Stimulated activated naive CD8-positive, alpha-beta T cell treated with anti-CD3 and anti-CD28 coated beads, Interleukin-15, amount 100 ng/mL, for 72 hours (primary cell): ENCODE data around the gene LIPH.

ENCODE experiments used
- ATAC-seq: fragments of 150-1000 bp; cut with Tn5 transposase; 2 replicates; pipeline ENCODE4 v1.10.0; 2021; ENCODE audit warnings: mild to moderate bottlenecking, moderate library complexity
- DNase-seq, 2 donors: peaks; one replicate each; pipeline ENCODE4 v3.0.0; 2021 to 2022
- H3K27ac Mint-ChIP-seq, 2 donors: one replicate each; pipeline ENCODE4 v1.8.0; 2022; ENCODE audit warnings: mild to moderate bottlenecking in 2 of 2, mixed read lengths in 2 of 2, moderate library complexity in 2 of 2
- H3K27me3 Mint-ChIP-seq: one replicate; pipeline ENCODE4 v1.8.0; 2022; ENCODE audit warnings: mixed read lengths
- H3K4me1 Mint-ChIP-seq: one replicate; pipeline ENCODE4 v1.8.0; 2022; ENCODE audit warnings: mild to moderate bottlenecking, mixed read lengths
- H3K4me3 Mint-ChIP-seq, 2 donors: one replicate each; pipeline ENCODE4 v1.8.0; 2022; ENCODE audit warnings: mild to moderate bottlenecking in 2 of 2, mixed read lengths in 2 of 2, moderate library complexity in 1 of 2
- H3K9me3 Mint-ChIP-seq, 2 donors: one replicate each; pipeline ENCODE4 v1.8.0; 2022; ENCODE audit warnings: mixed read lengths in 2 of 2

The LIPH gene

GRCh38 chr3:185521349-185522138 lies 30.8 kb downstream of the LIPH start:
- no peaks in the 10 kb centered on the region for H3K4me1 Mint-ChIP-seq
- no peak overlapping the region for H3K27ac Mint-ChIP-seq
- H3K9me3 Mint-ChIP-seq: no peaks in the 10 kb centered on the region
- no peak for DNase-seq
- H3K4me3 Mint-ChIP-seq: no peak overlapping the region
- ATAC-seq: no peak
- peaks cover 32% of the 10 kb centered on the region for H3K27me3 Mint-ChIP-seq

GRCh38 chr3:185519021-185519420 lies 33.4 kb downstream of the LIPH start:
- Mint-ChIP-seq H3K4me3 (no peak overlapping the region), H3K27ac (no peak overlapping the region), H3K4me1 (no peaks in the 10 kb centered on the region), H3K27me3 (peaks cover 20% of the 10 kb centered on the region), H3K9me3 (no peaks in the 10 kb centered on the region)
- DNase-seq (no peak), ATAC-seq (no peak)

- Mint-ChIP-seq H3K4me1 (no peaks in the 10 kb centered on the region), H3K27ac (no peak overlapping the region), H3K4me3 (no peak overlapping the region), H3K9me3 (no peaks in the 10 kb centered on the region), H3K27me3 (peaks cover 15% of the 10 kb centered on the region)
- DNase-seq (no peak), ATAC-seq (no peak)
These were observed 34.8 kb downstream of the LIPH start for GRCh38 chr3:185517387-185518130.

GRCh38 chr3:185511711-185512110 lies 40.7 kb downstream of the LIPH start:
- ATAC-seq: no peak
- no peak for DNase-seq
- H3K27me3 Mint-ChIP-seq: no peaks in the 10 kb centered on the region
- H3K9me3 Mint-ChIP-seq: no peaks in the 10 kb centered on the region
- H3K27ac Mint-ChIP-seq: no peak overlapping the region
- H3K4me3 Mint-ChIP-seq: no peak overlapping the region
- no peaks in the 10 kb centered on the region for H3K4me1 Mint-ChIP-seq

GRCh38 chr3:185508335-185508991 lies 43.9 kb downstream of the LIPH start:
- no peak for ATAC-seq

GRCh38 chr3:185507883-185508282 lies 44.5 kb downstream of the LIPH start:
- H3K4me1 Mint-ChIP-seq: no peaks in the 10 kb centered on the region
- no peaks in the 10 kb centered on the region for H3K27me3 Mint-ChIP-seq
- no peak for ATAC-seq
- no peak for DNase-seq
- no peaks in the 10 kb centered on the region for H3K9me3 Mint-ChIP-seq
- H3K27ac Mint-ChIP-seq: no peak overlapping the region
- H3K4me3 Mint-ChIP-seq: no peak overlapping the region

More at GRCh38 chr3:185508335-185508991, 43.9 kb downstream of the LIPH start:
- Mint-ChIP-seq H3K27me3 (no peaks in the 10 kb centered on the region), H3K27ac (peak overlapping the region in 1 of 2 donors; percentile 52), H3K4me3 (no peak overlapping the region), H3K4me1 (no peaks in the 10 kb centered on the region), H3K9me3 (no peaks in the 10 kb centered on the region)
- DNase-seq: no peak

- H3K9me3 Mint-ChIP-seq: no peaks in the 10 kb centered on the region
- ATAC-seq (no peak), DNase-seq (no peak)
- peaks cover 2% of the 10 kb centered on the region for H3K4me1 Mint-ChIP-seq
- peak overlapping the region in 1 of 2 donors; percentile 57 for H3K27ac Mint-ChIP-seq
- H3K4me3 Mint-ChIP-seq: no peak overlapping the region
- H3K27me3 Mint-ChIP-seq: no peaks in the 10 kb centered on the region
These were observed 47.8 kb downstream of the LIPH start for GRCh38 chr3:185504636-185505035.

GRCh38 chr3:185503521-185503920 lies 48.9 kb downstream of the LIPH start:
- H3K9me3 Mint-ChIP-seq: peaks cover 0 to 6% of the 10 kb centered on the region in 2 donors
- ATAC-seq (no peak), DNase-seq (no peak)
- H3K27me3 Mint-ChIP-seq: no peaks in the 10 kb centered on the region
- H3K4me3 Mint-ChIP-seq: no peak overlapping the region
- no peak overlapping the region for H3K27ac Mint-ChIP-seq
- H3K4me1 Mint-ChIP-seq: peaks cover 11% of the 10 kb centered on the region

GRCh38 chr3:185502987-185503386 lies 49.4 kb downstream of the LIPH start:
- Mint-ChIP-seq H3K27ac (no peak overlapping the region), H3K9me3 (peaks cover 0 to 6% of the 10 kb centered on the region in 2 donors), H3K4me3 (no peak overlapping the region), H3K4me1 (peaks cover 11% of the 10 kb centered on the region), H3K27me3 (no peaks in the 10 kb centered on the region)
- ATAC-seq (no peak), DNase-seq (no peak)

GRCh38 chr3:185498503-185499396 lies 53.6 kb downstream of the LIPH start, which contains the start of gene TMEM41A:
TSS of gene TMEM41A (minus strand) at chr3:185499035. CDS start at chr3:185498961, 74 bp downstream.
- Mint-ChIP-seq H3K4me3 (peak within 1 kb of the TSS; percentile 90 to 94), H3K27ac (peak within 1 kb of the TSS; percentile 97), H3K4me1 (peaks cover 25% of the 10 kb centered on the region), H3K9me3 (peaks cover 0 to 6% of the 10 kb centered on the region in 2 donors), H3K27me3 (no peaks in the 10 kb centered on the region)
- peak; percentile 90 to 93 for DNase-seq
- ATAC-seq: peak; percentile 99

GRCh38 chr3:185490241-185490640 lies 62.1 kb downstream of the LIPH start:
- no peak overlapping the region for H3K4me3 Mint-ChIP-seq
- DNase-seq (no peak), ATAC-seq (no peak)
- H3K9me3 Mint-ChIP-seq: no peaks in the 10 kb centered on the region
- no peaks in the 10 kb centered on the region for H3K4me1 Mint-ChIP-seq
- H3K27ac Mint-ChIP-seq: no peak overlapping the region
- H3K27me3 Mint-ChIP-seq: no peaks in the 10 kb centered on the region

GRCh38 chr3:185489462-185489861 lies 62.9 kb downstream of the LIPH start:
- Mint-ChIP-seq H3K27me3 (no peaks in the 10 kb centered on the region), H3K4me1 (no peaks in the 10 kb centered on the region), H3K4me3 (no peak overlapping the region), H3K9me3 (no peaks in the 10 kb centered on the region), H3K27ac (no peak overlapping the region)
- ATAC-seq (no peak), DNase-seq (no peak)

GRCh38 chr3:185488465-185488864 lies 63.9 kb downstream of the LIPH start:
- Mint-ChIP-seq H3K27me3 (no peaks in the 10 kb centered on the region), H3K4me3 (no peak overlapping the region), H3K9me3 (no peaks in the 10 kb centered on the region), H3K4me1 (peaks cover under 1% of the 10 kb centered on the region), H3K27ac (no peak overlapping the region)
- DNase-seq: no peak
- ATAC-seq: no peak

GRCh38 chr3:185486394-185486793 lies 66.0 kb downstream of the LIPH start:
- Mint-ChIP-seq H3K4me1 (peaks cover 12% of the 10 kb centered on the region), H3K27ac (no peak overlapping the region), H3K9me3 (peaks cover 0 to 9% of the 10 kb centered on the region in 2 donors), H3K4me3 (no peak overlapping the region), H3K27me3 (no peaks in the 10 kb centered on the region)
- ATAC-seq (no peak), DNase-seq (no peak)

- Mint-ChIP-seq H3K4me1 (peaks cover 12% of the 10 kb centered on the region), H3K9me3 (peaks cover 6 to 16% of the 10 kb centered on the region in 2 donors), H3K27ac (no peak overlapping the region), H3K27me3 (no peaks in the 10 kb centered on the region), H3K4me3 (no peak overlapping the region)
- ATAC-seq (no peak), DNase-seq (no peak)
These were observed 68.1 kb downstream of the LIPH start for GRCh38 chr3:185484296-185484695.
